Measurements from ENCODE around the gene EHF.
"Not testable (repeated sequence)": the region's sequence is repeated elsewhere in the genome, so short reads cannot be mapped to it uniquely, and the experiment has no call there.

EHF gene

DNA sequence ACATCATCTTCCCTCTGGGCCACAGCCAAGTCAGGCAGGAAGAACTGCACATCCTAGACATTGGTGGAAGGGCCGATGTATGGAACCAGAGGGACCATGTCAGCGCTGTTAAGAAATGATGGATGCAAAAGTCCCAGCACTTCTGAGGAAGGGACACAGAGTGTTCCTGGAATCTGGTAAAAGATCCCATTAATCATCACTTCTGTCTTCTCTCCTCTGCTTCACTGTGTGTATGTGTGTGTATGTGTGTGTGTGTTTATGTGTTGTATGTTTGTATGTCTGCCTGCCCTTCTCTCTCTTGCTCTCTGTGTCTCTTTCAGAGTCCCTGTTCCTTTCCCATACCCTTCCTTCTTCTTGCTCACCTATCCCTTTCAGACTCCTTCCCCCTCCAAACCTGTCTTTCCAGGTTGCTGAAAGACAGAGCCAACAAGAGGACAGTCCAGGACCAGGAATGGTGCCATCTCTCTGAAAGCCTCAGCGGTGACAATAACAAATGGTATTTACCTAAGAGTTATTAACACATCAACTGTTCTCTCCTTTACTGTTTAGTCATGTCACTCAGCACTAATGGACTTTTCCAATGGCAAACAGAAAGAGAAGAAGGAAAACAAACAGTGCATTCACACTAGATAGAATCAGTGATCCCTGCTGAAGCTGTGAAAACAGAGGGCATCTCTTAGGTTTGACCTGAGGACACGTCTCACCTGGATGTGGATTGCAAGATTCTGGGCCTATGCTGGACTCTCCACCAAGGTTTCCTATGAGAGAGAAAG, 47.1 kb downstream of the EHF start:
- FAIRE-seq = no peak
- DNase-seq (ENCODE audit: insufficient read length, low spot score) = no peak
- no peak for TF ChIP-seq POLR2A (IDR thresholded peaks at IDR 0.05; ENCODE audit: low read depth, low read length)

DNA sequence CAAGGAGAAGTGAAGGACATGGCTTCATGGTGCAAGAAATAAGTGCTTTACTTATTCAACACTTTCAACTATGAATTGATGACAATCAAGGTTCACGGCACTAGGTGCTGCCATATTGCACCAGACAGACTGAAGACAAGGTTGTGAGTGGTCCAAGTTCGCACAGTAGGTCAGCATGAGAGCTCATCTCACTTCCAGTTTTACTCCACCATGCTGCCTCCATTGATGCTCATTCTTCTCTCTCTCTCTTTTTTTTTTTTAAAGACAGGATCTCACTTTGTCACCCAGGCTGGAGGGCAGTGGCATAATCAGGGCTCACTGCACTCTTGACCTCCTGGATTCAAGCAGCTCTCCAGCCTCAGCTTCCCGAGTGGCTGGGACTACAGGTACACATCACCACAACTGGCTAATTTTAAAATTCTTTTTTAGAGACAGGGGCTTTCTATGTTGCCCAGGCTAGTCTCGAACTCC, 47.7 kb downstream of the EHF start:
- FAIRE-seq (no peak), DNase-seq (ENCODE audit: insufficient read length, low spot score) (no peak)
- no peak for TF ChIP-seq POLR2A (IDR thresholded peaks at IDR 0.05; ENCODE audit: low read depth, low read length)

DNA sequence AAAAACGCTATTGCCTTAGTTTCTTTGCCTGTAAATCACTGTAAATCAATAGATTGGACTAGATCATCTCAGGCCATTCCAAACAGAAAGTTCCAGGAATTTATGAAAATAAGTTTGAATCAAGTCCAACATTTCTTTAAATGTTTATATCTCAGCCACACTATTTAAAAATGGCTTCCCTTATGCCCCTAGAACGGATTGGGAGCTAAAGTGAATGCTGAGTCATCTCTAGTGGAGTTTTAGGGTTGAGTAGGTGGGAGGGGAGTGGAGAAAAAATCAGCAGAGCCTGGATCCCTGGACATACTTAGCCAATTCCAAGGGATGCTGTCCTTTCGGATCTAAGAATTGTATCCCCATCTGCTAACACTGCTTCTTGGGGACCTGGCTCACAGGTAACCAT, 48.6 kb downstream of the EHF start:
- TF ChIP-seq POLR2A (IDR thresholded peaks at IDR 0.05; ENCODE audit: low read depth, low read length) = no peak
- DNase-seq (ENCODE audit: insufficient read length, low spot score) (no peak), FAIRE-seq (no peak)

DNA sequence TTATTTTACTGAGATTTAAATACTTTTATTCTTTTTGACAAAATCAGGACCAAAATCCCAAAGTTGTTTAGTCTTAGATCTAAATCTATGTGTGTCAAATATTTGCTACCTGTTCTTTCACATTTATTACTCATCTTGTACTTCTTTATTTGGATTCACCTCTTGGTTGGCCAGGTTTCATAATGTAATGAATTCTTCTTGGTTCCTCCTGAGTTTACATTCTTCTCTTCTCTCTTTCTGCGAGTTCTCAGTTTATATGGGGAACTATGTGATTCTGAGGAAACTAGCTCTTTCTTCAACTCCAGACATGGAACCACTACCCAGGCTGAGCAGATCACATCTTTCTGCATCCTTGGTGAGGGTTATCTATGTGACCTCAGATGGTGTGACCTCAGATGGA, 50.2 kb downstream of the EHF start:
- TF ChIP-seq POLR2A (IDR thresholded peaks at IDR 0.05; ENCODE audit: low read depth, low read length) = no peak
- DNase-seq (ENCODE audit: insufficient read length, low spot score) (no peak), FAIRE-seq (no peak)

DNA sequence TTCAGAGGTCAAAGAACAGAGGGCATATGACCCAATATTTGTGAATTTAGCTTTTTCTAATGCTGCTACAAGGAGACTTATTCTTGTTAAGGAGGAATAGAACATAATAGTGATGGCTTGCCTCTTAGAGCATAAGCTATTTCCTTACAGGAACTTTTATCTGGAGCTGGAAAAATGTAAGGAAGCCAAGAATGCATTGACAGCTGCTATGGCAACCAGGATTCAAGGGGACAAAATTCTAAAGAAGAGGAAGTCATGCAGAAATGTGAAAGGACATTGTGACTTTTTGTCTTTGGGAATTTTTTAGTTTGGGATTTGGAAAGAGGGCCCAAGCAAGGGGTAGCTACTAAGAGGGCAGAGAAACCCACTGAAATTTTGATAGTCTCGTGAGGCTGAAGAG, 51.1 kb downstream of the EHF start:
- DNase-seq (ENCODE audit: insufficient read length, low spot score) = no peak
- TF ChIP-seq POLR2A (IDR thresholded peaks at IDR 0.05; ENCODE audit: low read depth, low read length) = no peak
- no peak for FAIRE-seq

DNA sequence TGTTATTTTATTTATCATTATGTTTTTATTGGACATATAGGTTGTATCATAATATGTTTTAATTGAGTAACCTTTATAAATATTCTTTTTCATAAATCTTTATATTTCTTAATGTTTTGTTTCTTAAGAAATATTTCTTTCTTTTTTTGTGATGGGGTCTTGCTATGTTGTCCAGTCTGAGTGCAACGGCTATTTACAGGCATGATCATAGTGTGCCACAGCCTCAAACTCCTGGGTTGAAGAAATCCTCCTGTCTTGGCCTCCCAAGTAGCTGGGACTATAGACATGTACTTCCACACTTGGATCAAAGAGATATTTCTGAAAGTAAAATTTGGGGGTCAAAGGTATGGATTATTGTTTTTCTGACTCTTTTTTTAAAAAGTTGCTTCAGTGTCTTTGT, 53.1 kb downstream of the EHF start:
- FAIRE-seq = no peak
- no peak for DNase-seq (ENCODE audit: insufficient read length, low spot score)
- TF ChIP-seq POLR2A (IDR thresholded peaks at IDR 0.05; ENCODE audit: low read depth, low read length) = no peak

DNA sequence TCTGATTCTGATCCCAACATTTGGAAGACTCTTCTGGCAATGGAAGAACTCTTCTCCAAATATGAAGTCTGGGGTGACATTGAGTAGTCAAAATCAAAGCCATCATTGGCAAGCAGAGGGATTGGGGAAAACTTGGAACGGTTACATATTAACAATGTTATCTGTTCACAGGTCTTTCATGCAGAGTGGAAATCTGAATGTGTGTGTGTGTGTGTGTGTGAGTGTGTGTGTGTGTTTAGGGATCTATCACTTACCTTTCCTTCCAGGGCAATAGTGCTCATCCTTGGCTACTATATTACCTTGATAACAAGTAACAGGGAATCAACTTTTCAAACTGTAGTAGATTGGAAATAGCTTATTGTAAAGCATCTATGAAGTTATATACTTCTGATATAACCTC, 55.3 kb downstream of the EHF start:
- FAIRE-seq (no peak), DNase-seq (ENCODE audit: insufficient read length, low spot score) (no peak)
- no peak for TF ChIP-seq POLR2A (IDR thresholded peaks at IDR 0.05; ENCODE audit: low read depth, low read length)

DNA sequence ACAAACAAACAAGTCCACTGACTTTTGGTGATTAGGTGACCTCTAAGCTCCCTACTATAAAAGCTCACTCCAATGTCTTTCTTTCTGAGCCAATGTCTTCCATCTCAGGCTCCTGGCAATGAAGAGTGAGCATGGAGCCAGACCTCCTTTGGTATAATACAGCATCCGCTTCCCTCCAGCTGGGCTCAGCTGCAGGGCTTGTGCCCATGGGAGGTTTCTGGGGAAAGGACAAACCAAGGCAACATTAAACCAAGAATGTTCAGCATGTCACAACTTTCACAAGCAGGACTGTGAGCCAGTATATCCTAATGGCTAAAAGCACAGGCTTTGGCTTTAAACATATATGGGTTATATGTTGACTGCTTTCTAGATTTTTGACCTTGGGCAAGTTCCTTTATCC, 58.8 kb downstream of the EHF start:
- no peak for DNase-seq (ENCODE audit: insufficient read length, low spot score)
- no peak for FAIRE-seq
- no peak for TF ChIP-seq POLR2A (IDR thresholded peaks at IDR 0.05; ENCODE audit: low read depth, low read length)

DNA sequence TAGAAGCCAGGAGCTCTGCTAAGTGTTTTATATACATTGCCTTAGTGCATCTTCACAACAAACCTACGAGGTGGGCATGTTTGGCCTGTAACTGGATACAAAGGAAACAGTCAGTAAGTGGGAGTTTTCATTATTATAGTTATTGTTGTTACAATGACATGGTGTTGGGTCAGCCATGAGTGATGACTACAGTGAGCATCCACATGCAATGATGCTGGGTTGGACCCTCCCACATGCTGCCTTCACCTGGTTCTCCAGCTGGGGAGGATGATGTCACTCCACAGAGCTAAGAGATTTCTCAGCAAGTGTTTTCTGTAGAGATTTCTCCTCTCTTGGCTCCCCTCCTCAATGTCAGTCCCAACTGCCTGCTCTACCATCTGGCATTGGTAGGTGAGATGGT, 59.3 kb downstream of the EHF start:
- no peak for TF ChIP-seq POLR2A (IDR thresholded peaks at IDR 0.05; ENCODE audit: low read depth, low read length)
- DNase-seq (ENCODE audit: insufficient read length, low spot score) (peak; percentile 10), FAIRE-seq (peak; percentile 86)

DNA sequence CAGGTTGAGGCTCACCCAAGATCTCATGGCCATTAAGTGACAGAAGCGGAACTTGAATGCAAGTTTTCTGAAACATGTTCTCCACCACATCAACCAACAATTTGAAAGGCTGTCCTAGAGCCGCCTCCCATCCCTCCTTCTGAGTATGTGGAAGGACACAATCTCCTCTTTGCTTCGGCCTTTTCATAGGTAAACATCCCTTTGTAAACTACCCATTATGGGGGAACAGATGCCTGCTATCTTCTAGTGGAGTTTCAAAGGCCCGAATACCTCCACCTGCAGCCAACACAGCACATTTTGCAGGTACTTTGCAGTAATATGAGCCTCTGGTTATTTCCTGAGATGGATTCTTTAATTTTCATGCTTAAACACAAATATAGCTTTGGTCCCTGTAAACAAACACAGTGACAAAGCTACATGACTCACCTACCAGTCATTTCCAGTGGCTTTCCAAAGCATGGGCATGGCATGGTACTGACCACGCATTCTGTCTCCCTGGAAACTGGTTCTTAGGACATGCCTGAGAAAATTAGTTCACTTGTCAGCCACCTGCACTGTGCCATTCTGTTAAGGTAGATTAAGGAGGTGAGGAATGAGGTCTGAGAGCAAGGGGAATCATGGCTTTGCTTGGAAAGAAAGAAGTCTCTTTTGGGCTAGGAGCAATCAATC, 60.2 kb downstream of the EHF start:
- DNase-seq (ENCODE audit: insufficient read length, low spot score) = peak; percentile 16
- no peak for TF ChIP-seq POLR2A (IDR thresholded peaks at IDR 0.05; ENCODE audit: low read depth, low read length)
- FAIRE-seq = peak; percentile 91

DNA sequence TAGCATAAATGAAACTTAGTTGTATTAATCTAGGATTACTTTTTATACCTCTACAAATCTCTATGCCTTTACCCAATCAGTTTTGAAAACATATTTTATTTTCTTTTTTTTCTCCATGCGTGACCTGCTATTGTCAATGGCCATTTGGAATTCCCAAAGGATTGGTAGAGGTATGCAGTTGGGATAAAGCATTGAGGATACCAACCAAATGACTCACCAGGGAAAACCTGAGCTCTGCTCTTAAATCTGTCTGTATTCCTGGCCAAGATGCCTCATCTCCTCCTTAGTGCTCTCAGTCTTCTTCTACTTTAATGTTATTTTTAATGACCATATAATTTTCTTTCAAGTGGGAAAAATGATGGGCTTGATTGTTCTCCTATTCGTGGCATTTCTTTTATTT, 61.9 kb downstream of the EHF start:
- FAIRE-seq (peak; percentile 43), DNase-seq (ENCODE audit: insufficient read length, low spot score) (peak; percentile 1)
- TF ChIP-seq POLR2A (IDR thresholded peaks at IDR 0.05; ENCODE audit: low read depth, low read length) = no peak

DNA sequence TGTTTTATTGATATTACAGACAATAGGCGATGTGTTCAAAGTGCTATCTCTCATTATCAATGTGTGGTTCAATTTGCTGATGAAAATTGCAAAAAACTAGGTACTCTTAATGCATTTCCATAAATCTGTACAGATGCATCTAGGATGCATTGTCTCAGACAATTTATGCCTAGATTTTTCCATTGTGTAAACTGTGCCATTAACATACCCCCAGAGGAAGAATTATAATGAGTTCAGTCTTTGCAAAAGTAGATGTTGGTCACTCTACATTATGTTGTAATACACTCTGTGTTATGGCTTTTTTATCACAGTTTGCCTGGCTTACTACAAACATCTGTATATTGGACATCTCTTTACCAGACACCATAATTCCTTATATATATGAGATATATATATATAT, 62.5 kb downstream of the EHF start:
- no peak for FAIRE-seq
- no peak for TF ChIP-seq POLR2A (IDR thresholded peaks at IDR 0.05; ENCODE audit: low read depth, low read length)

DNA sequence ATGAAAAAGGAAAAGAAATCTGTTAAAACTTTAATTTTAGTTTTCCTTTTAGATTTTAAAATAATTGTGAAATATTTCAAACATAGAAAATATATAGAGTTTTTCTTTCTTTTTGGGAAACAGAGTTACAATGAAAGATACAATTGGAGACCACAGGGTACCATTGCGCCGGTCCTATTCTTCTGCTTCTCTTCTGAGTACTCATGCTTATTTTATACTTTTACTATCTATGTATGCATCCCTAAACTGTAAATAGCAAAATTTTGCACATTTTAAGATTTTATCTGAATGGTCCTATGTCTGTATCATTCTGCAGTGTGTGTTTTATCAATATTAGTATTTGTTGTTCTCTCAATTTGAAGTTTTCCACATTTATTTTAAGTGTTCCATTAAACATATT, 65.0 kb downstream of the EHF start:
- FAIRE-seq = no peak
- no peak for TF ChIP-seq POLR2A (IDR thresholded peaks at IDR 0.05; ENCODE audit: low read depth, low read length)
- no peak for DNase-seq (ENCODE audit: insufficient read length, low spot score)

More for the DNA sequence above, 62.5 kb downstream of the EHF start:
- DNase-seq (ENCODE audit: insufficient read length, low spot score) = no peak

DNA sequence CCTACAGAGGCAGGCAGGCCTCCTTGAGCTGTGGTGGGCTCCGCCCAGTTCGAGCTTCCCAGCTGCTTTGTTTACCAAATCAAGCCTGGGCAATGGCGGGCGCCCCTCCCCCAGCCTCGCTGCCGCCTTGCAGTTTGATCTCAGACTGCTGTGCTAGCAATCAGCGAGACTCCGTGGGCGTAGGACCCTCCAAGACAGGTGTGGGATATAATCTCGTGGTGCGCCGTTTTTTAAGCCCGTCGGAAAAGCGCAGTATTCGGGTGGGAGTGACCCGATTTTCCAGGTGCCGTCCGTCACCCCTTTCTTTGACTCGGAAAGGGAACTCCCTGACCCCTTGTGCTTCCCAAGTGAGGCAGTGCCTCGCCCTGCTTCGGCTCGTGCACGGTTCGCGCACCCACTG, 71.4 kb downstream of the EHF start:
- FAIRE-seq; DNase-seq (ENCODE audit: insufficient read length, low spot score): not testable (repeated sequence)

DNA sequence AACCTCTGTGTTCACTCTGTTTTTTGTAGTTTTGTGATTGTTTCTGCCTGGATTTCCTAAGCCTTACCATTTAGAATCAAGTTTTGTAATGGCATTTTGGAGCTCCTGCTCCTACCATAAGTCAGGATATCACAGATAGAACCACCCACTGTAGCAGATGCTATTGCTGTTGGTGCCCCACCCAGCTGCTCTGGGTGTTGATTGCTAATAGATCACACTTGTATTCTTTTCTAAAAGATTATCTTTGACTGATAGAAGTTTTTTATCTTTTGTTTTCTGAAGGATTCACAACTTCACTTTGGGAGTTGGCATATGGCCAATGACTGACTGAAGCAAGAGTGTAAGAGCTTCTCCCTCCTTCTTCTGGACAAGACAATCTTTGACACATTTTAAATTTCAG, 76.0 kb downstream of the EHF start:
- no peak for FAIRE-seq
- no peak for DNase-seq (ENCODE audit: insufficient read length, low spot score)
- no peak for TF ChIP-seq POLR2A (IDR thresholded peaks at IDR 0.05; ENCODE audit: low read depth, low read length)
